ENCODE data around the gene TTC16.

GRCh38 chr9:127730799-127731410, 15.0 kb downstream of the TTC16 start:
- TF ChIP-seq CTCF (IDR thresholded peaks at IDR 0.05): no peak
- TF ChIP-seq EZH2 (IDR thresholded peaks at IDR 0.05): no peak
